ENCODE measurements around the gene GABRB2.

Gene GABRB2

DNA sequence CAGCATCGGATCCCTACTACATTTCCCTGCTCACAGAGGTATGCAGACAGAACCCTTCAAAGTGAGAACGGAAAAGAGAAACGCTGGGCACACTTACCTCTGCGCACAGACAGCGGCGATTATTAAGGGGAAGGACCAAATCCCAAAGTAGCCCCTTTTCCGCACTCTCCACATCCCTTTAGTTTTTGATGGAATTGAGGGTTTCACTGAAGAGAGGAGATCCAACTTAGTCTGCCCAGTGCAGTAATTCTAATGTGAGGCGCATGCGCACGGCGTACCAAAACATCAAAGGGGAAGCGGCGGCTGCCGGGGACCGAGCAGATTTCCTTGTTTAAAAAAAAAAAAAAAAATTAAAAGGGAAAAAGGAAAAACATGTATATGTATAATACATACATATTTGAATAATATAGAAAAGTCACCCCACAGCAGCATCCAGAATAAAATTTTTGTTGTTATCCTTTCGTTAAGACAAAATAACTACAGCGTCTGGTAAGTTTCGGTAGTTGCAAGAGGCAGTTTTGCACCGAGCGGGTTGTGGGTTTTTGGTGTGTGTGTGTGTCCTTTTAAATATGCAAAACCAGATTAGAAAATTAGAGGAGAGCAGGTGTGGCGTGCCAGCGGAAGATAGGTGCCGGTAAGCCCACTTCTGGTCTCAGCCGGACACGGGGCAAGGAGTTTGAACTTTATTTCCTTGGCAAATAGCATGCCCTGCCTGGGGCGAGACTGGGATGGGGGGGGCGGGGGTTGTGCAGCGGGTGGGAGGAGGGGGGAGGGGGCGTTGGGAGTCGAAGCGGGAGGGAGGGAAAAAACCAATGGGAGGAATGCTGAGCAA is at the start of gene GABRB2:
Gene GABRB2 (minus strand): TSS at position 256 of the 832 bp plus-strand sequence. CDS start 82 bp downstream, at position 174.
- DNase-seq = peak; percentile 50
- CTCF ChIA-PET = no interaction called here
- Mint-ChIP-seq H3K27ac (peak within 1 kb of the TSS; percentile 71), H3K9me3 (no peaks in the 10 kb centered on the region), H3K4me1 (peaks cover 16% of the 10 kb centered on the region), H3K4me3 (peak within 1 kb of the TSS; percentile 75), H3K36me3 (no peaks in the 10 kb centered on the region), H3K27me3 (peaks cover 54% of the 10 kb centered on the region)

DNA sequence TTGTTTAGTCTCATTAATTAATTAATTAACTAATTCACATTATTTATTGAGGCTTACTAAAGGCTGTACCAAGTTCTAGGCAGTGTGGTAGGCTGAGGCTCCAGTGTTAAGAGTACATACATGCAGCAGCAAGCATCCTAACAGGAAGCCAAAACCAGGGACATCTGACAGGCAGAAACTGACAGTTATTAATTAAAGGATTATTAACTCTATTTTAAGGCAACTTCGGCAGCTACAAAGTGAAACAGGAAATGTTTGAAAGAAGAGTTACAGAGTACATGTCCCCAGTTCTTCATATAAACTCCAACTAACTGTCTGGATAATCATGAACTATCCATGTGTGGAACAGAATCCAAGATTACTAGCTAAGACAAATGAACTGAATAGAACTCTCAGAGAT is 39.3 kb upstream of the GABRB2 start:
- H3K4me1 Mint-ChIP-seq = no peaks in the 10 kb centered on the region
- H3K9me3 Mint-ChIP-seq = peaks cover 3% of the 10 kb centered on the region
- no peak overlapping the region for H3K27ac Mint-ChIP-seq
- no peak overlapping the region for H3K4me3 Mint-ChIP-seq
- no peaks in the 10 kb centered on the region for H3K36me3 Mint-ChIP-seq
- no peak for DNase-seq
- H3K27me3 Mint-ChIP-seq = no peaks in the 10 kb centered on the region
- CTCF ChIA-PET = no interaction called here

DNA sequence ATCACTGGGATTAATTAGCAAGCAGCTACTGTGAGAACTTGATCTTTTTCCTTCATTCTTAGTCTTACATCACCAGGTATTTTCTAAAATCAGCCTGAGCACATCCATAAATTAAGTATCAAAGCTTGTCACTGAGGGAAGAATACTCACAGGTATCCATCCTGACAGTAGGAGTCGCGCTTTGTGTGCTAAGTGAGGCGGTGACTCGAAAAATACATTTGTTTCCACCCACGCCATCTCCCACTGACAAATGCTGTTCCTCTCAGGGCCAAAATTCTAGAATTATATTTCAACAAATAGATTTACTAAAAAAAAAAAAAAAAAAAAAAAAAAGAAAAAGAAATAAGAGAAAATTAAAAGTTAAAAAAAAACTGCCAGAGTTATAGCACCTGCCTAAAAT is 34.1 kb upstream of the GABRB2 start:
- CTCF ChIA-PET = no interaction called here
- no peaks in the 10 kb centered on the region for H3K27me3 Mint-ChIP-seq
- DNase-seq = no peak
- H3K36me3 Mint-ChIP-seq = no peaks in the 10 kb centered on the region
- H3K4me3 Mint-ChIP-seq = no peak overlapping the region
- H3K9me3 Mint-ChIP-seq = no peaks in the 10 kb centered on the region
- H3K27ac Mint-ChIP-seq = no peak overlapping the region
- no peaks in the 10 kb centered on the region for H3K4me1 Mint-ChIP-seq

DNA sequence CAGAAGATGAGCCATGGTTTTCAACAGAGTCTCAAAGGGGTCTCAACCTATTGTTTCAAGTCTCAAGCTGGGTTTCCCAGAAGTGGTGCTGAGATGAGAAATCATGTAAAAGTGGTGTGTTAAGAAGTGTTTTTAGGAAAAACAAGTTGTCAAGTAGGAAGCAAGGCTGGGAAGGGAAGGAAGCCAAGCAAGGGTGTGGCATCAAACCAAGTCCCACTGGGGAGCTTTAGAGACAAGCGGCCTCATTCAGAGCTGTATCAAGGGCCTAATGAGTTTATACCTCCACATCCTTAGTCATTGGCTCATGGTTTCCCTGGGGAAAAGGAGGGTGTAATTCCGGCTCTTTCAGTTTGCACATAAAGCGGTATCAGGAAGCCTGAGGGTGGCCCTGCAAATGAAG is 26.4 kb upstream of the GABRB2 start:
- CTCF ChIA-PET = no interaction called here
- Mint-ChIP-seq H3K4me1 (no peaks in the 10 kb centered on the region), H3K4me3 (no peak overlapping the region), H3K27me3 (no peaks in the 10 kb centered on the region), H3K9me3 (peaks cover 2% of the 10 kb centered on the region), H3K27ac (no peak overlapping the region), H3K36me3 (no peaks in the 10 kb centered on the region)
- no peak for DNase-seq

DNA sequence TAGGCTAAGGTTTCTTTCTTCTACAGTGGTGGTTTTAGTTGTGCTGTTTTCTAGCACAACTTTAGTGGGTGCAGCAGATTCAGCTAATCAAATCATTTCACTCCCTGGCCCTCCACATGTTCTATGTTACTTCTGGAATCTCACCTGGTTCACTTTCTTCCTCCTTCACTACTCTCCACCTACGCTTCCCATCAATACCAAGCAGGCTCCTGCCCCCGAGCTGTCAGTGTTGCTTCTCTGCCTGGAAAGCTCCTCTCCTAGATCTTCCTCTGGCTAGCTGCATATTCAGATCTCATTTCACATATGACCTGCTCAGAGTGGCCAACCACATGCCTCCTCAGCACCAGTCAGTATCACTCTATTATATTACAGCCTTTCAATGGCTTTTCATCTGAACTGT is 19.6 kb upstream of the GABRB2 start:
- Mint-ChIP-seq H3K27me3 (no peaks in the 10 kb centered on the region), H3K4me1 (no peaks in the 10 kb centered on the region), H3K27ac (no peak overlapping the region), H3K4me3 (no peak overlapping the region), H3K36me3 (no peaks in the 10 kb centered on the region), H3K9me3 (no peaks in the 10 kb centered on the region)
- DNase-seq = no peak
- CTCF ChIA-PET = no interaction called here

DNA sequence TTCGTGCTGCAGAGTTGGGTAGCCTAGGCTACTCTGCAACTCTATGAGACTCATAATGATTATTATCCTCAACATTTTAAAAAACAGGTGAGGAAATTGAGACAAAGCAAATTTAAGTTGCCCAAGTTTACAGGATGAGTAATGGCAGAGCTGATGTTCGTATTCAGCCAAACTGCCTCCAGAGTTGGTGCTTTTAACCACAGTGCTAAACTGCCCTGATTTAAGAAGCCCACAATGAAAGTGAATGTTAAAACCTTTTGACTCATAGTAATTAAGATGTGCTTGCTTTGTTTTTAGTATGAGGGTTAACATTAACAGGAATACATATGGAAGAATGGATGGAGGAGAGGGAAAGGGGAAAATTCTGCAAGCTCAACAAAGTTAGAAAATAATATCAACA is 15.9 kb upstream of the GABRB2 start:
- CTCF ChIA-PET = interaction anchor here (1.0 kb wide), 1 partner anchor 1055 kb away, joined by 3 read pairs; no protein-coding TSS in a partner anchor

DNA sequence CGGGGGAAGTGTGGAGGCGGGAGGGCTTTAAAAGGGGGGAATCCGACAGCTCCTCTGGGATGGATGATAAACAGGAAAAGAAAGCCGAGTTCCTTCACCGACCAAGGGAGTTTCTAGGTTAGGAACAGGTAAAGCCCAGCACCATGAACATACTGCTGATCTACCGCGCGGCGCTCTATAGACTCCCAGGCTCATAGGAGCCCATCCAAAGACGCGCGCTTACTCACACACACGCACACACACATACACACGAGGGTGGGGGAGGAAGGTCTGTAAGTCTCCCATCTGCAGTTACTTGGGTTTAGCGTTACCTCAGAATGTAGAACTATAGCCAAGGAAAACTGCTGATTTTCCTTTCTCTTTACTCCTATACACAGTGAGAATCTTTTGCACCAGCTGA is 2.6 kb upstream of the GABRB2 start:
- CTCF ChIA-PET = no interaction called here
- DNase-seq = no peak
- no peak overlapping the region for H3K27ac Mint-ChIP-seq
- H3K4me3 Mint-ChIP-seq = no peak overlapping the region
- H3K27me3 Mint-ChIP-seq = peaks cover 54% of the 10 kb centered on the region
- H3K4me1 Mint-ChIP-seq = peaks cover 16% of the 10 kb centered on the region
- no peaks in the 10 kb centered on the region for H3K36me3 Mint-ChIP-seq
- peaks cover 2% of the 10 kb centered on the region for H3K9me3 Mint-ChIP-seq

More for the DNA sequence above, 15.9 kb upstream of the GABRB2 start:
- no peaks in the 10 kb centered on the region for H3K27me3 Mint-ChIP-seq
- no peaks in the 10 kb centered on the region for H3K9me3 Mint-ChIP-seq
- DNase-seq = no peak
- no peaks in the 10 kb centered on the region for H3K36me3 Mint-ChIP-seq
- H3K4me3 Mint-ChIP-seq = no peak overlapping the region
- H3K27ac Mint-ChIP-seq = no peak overlapping the region
- no peaks in the 10 kb centered on the region for H3K4me1 Mint-ChIP-seq

DNA sequence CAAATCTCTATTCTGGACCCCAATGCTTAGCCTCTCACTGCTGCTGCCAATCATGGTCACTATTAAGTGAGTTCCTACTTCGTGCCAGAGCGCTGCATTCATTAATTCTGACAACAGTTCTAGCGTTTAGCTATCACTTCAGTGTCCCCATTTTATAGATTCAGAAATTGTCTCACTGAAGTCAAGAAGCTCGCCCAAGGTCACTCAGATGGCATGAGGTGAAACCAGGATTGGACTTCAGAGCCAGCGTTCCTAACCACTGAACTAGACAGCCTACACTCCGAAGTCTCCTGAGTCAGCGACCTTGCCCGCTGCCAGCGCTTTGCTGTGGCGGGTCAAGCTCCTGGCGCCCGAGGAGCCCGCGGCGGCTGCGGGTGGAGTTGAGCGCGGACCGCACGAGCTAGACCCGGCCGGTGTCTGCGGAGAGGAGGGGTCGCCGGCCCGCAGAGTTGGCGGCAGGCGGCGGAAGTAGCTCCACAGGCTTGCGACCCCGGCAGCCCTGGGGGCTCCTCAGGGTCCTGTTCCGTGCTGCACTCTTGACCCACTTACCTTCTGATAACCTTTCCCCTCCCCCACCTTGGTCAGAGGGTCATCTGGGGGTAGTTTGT is 2.1 kb upstream of the GABRB2 start:
- CTCF ChIA-PET = no interaction called here
- Mint-ChIP-seq H3K4me1 (peaks cover 16% of the 10 kb centered on the region), H3K9me3 (peaks cover 2% of the 10 kb centered on the region), H3K4me3 (no peak overlapping the region), H3K36me3 (no peaks in the 10 kb centered on the region), H3K27ac (no peak overlapping the region), H3K27me3 (peaks cover 54% of the 10 kb centered on the region)
- DNase-seq = no peak

DNA sequence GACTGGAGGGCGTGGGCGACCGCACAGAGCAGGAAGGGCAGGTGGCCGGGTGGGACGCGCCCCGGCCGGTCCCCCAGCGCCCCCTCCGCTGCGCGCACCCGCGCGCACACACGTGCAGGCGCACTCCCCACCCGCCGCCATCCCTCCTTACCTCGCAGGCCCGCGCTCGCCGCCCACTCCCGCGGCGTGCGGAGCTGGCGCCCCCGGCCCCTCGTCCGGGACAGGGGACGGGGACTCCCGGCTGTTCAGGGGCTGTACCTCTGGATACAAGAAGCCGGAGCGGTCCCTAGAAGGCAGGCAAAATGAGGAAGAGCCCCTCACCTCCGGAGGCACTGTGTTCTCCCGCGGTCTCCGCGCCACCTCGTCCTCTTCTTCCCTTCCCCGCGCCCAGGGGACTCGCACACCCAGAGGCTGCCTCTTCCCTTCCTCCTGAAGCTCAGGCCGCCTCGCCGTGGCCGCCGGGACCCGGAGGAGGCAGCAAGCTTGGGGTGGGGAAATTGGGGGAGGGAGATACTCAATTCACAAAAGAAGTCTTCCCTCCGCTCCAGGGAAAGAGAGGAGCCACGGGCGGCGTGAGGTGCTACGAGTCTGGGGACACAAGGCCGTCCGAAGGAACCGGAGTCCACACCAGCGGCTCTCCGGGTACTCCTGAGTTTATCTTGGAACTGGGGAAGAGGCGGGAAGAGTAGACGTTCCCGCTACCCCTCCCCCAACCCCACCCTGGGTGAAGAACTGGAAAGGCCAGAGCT is 1.4 kb upstream of the GABRB2 start:
- H3K27me3 Mint-ChIP-seq = peaks cover 54% of the 10 kb centered on the region
- H3K36me3 Mint-ChIP-seq = no peaks in the 10 kb centered on the region
- H3K4me3 Mint-ChIP-seq = no peak overlapping the region
- DNase-seq = peak; percentile 20
- no peak overlapping the region for H3K27ac Mint-ChIP-seq
- H3K9me3 Mint-ChIP-seq = peaks cover 2% of the 10 kb centered on the region
- CTCF ChIA-PET = no interaction called here
- H3K4me1 Mint-ChIP-seq = peaks cover 16% of the 10 kb centered on the region

DNA sequence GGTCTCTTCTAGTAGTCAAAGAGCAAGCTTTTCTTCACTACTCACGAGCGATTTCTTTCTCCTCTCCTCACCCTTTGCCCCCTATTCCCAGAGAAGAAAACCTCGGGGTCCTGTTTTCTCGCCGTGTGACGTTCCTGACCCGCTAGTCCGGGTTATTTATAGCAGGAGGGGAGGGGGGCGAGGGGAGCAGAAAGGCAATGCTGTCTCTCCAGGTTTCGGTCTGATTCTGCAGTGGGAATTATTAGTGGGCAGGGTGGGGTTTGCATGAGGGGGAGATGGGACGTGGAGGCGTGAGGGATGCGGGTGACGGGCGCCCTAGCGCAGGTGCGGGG is 847 bp upstream of the GABRB2 start:
- H3K36me3 Mint-ChIP-seq = no peaks in the 10 kb centered on the region
- CTCF ChIA-PET = no interaction called here
- no peak overlapping the region for H3K4me3 Mint-ChIP-seq
- H3K9me3 Mint-ChIP-seq = no peaks in the 10 kb centered on the region
- peaks cover 54% of the 10 kb centered on the region for H3K27me3 Mint-ChIP-seq
- peaks cover 16% of the 10 kb centered on the region for H3K4me1 Mint-ChIP-seq
- H3K27ac Mint-ChIP-seq = no peak overlapping the region
- no peak for DNase-seq

DNA sequence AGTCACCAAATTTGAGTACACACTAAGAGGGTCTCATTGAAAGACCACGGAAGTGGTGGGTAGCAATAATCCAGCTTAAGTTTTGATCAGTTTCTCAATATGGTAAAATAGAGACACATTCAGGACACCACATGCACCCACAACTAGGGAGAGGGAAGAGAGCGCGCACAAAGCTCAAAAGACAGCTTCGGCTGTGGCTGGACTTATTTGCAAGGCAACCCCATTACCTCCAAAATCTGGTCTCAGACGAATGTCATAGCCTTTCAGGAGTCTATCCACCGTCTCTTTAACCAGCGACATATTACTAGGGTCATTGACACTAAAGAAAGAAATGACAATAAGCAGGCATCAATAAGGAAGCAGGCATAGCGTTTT is 443 bp downstream of the GABRB2 start:
- Mint-ChIP-seq H3K27ac (no peak overlapping the region), H3K4me1 (peaks cover 16% of the 10 kb centered on the region), H3K9me3 (no peaks in the 10 kb centered on the region), H3K36me3 (no peaks in the 10 kb centered on the region), H3K4me3 (peak overlapping the region; percentile 75), H3K27me3 (peaks cover 54% of the 10 kb centered on the region)
- CTCF ChIA-PET = interaction anchor here (0.7 to 1.1 kb wide), 2 partner anchors 755 to 1802 kb away, joined by 3 to 6 read pairs; no protein-coding TSS in a partner anchor
- no peak for DNase-seq

DNA sequence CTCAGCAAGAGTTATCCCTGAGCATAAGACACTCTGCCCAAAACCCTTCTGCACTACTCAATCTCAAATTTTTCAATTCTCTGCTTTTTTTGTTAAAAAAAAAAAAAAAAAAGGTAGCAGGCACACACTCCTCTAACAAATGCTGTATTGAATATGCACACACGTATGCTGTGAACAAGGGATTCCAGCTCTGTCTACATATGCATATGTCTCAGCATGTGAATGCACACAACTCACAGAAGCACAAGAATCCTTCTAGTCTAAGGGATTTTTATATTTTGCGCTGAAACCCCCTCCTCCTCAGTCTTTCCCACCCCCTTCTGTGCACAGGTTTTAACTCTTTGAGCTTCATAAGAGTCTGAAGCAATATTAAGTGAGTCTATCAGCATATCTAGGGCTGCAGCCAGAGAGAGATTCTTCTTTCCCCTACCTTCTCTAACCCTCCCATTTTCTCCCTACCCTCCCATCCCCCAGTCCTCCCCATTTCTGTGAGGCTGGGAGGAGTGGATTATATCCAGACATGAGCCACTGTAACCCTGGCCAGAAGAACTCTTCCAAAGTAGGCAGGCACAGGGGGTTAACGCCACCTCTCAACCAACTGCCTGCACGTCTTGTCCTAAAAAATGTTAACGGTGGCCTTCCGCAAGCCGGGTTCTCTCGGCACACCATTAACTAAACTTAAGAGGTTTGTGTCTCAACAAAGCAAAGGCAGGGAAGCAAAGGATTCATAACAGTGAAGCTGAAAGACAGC is 1.0 kb downstream of the GABRB2 start:
- no peak for DNase-seq
- CTCF ChIA-PET = interaction anchor here (0.7 to 1.1 kb wide), 3 partner anchors 12 to 1803 kb away, joined by 3 to 6 read pairs (median 3); no protein-coding TSS in a partner anchor
- peaks cover 16% of the 10 kb centered on the region for H3K4me1 Mint-ChIP-seq
- H3K27me3 Mint-ChIP-seq = peaks cover 54% of the 10 kb centered on the region
- H3K27ac Mint-ChIP-seq = no peak overlapping the region
- H3K9me3 Mint-ChIP-seq = no peaks in the 10 kb centered on the region
- no peaks in the 10 kb centered on the region for H3K36me3 Mint-ChIP-seq
- H3K4me3 Mint-ChIP-seq = no peak overlapping the region

DNA sequence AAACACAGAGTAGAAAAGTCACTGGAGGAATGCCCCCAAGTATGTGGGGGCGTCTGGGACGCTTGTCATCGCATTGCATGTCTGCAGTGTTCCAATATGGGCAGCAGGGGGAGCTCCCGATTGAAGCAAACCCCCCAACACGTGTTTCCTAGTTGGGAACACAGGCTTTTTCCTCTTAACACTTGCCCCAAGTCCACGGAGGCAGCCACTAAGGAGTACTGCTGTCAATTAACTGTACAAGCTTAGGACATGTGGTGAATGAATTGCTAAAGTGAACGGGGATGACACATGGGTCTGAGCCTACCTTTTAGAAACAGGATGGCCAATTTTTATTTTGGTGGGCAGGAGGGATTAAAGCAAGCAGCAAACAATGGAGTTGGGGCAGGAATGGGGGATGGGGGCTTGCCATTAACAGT is 2.2 kb downstream of the GABRB2 start:
- DNase-seq = peak; percentile 34
- H3K4me1 Mint-ChIP-seq = peaks cover 16% of the 10 kb centered on the region
- no peak overlapping the region for H3K27ac Mint-ChIP-seq
- no peaks in the 10 kb centered on the region for H3K9me3 Mint-ChIP-seq
- no peak overlapping the region for H3K4me3 Mint-ChIP-seq
- H3K27me3 Mint-ChIP-seq = peaks cover 51% of the 10 kb centered on the region
- CTCF ChIA-PET = interaction anchor here (0.6 to 2.2 kb wide), 2 partner anchors 1805 to 1864 kb away, joined by 3 to 6 read pairs; no protein-coding TSS in a partner anchor
- no peaks in the 10 kb centered on the region for H3K36me3 Mint-ChIP-seq

DNA sequence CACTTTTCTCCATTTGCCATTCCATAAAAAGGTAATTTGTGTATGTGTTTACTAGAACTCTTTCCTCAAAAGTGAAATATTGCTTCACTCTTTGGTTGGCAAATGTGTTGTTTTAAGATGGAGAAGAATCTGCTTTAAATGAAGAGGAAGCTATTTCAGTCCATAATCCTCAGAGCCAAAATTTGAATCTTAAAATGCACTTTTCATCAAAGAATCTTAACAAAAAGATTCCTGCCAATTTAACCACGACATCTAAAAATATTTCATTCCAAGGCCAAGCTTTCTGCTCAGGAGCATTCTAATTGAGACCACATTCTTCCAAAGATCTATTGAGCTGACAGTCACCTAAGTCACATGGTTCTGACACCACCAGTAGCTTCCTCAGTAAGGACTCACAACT is 7.5 kb downstream of the GABRB2 start:
- peaks cover 2% of the 10 kb centered on the region for H3K9me3 Mint-ChIP-seq
- CTCF ChIA-PET = no interaction called here
- DNase-seq = no peak

More for the DNA sequence above, 7.5 kb downstream of the GABRB2 start:
- Mint-ChIP-seq H3K27me3 (no peaks in the 10 kb centered on the region), H3K4me1 (no peaks in the 10 kb centered on the region), H3K36me3 (no peaks in the 10 kb centered on the region), H3K27ac (no peak overlapping the region), H3K4me3 (no peak overlapping the region)
